ENCODE data around the gene SH3GL1.

DNA sequence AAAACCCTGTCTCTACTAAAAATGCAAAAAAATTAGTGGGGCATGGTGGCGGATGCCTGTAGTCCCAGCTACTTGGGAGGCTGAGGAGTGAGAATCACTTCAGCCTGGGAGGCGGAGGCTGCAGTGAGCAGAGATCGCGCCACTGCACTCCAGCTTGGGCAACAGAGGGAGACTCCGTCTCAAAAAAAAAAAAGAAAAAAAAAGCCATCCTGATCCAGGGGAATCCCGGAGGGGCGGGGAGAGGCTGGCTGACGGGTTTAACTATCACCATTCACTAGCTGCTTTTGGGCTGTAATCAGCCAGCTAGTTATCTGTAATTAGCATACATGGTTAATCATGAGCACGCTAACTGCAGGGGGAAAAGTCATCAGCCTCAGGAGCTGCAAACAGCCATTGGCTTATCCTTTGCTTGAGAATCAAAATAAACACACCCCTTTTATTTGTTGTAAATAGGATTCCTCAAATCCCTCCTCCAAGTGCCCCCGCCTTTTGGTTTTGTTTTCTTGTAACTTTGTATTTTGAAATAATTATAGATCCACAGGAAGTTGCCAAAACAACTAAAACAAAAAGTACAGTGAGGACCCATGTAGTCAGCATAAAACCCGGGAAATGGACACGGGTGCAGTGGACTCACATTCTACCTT, 86.4 kb downstream of the SH3GL1 start:
- TF ChIP-seq EP300 (IDR thresholded peaks at IDR 0.05; ENCODE audit: borderline replicate concordance in 1 of 2, low read depth in 1 of 2, low read length in 1 of 2) (no peak), POLR2AphosphoS5 (IDR thresholded peaks at IDR 0.05; ENCODE audit: low read depth, low read length) (no peak), TAF1 (IDR thresholded peaks at IDR 0.05; ENCODE audit: borderline replicate concordance, low read depth, low read length) (no peak), EZH2phosphoT487 (IDR thresholded peaks at IDR 0.05; ENCODE audit: borderline replicate concordance, low read depth) (no peak), NRF1 (IDR thresholded peaks at IDR 0.05; ENCODE audit: low read depth, low read length) (no peak), TCF12 (IDR thresholded peaks at IDR 0.05) (no peak), RFX5 (IDR thresholded peaks at IDR 0.05; ENCODE audit: low read length) (no peak)
- TF ChIP-seq, protein P1, sequence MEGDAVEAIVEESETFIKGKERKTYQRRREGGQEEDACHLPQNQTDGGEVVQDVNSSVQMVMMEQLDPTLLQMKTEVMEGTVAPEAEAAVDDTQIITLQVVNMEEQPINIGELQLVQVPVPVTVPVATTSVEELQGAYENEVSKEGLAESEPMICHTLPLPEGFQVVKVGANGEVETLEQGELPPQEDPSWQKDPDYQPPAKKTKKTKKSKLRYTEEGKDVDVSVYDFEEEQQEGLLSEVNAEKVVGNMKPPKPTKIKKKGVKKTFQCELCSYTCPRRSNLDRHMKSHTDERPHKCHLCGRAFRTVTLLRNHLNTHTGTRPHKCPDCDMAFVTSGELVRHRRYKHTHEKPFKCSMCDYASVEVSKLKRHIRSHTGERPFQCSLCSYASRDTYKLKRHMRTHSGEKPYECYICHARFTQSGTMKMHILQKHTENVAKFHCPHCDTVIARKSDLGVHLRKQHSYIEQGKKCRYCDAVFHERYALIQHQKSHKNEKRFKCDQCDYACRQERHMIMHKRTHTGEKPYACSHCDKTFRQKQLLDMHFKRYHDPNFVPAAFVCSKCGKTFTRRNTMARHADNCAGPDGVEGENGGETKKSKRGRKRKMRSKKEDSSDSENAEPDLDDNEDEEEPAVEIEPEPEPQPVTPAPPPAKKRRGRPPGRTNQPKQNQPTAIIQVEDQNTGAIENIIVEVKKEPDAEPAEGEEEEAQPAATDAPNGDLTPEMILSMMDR (IDR thresholded peaks at IDR 0.05): no peak
- TF ChIP-seq, protein P2, sequence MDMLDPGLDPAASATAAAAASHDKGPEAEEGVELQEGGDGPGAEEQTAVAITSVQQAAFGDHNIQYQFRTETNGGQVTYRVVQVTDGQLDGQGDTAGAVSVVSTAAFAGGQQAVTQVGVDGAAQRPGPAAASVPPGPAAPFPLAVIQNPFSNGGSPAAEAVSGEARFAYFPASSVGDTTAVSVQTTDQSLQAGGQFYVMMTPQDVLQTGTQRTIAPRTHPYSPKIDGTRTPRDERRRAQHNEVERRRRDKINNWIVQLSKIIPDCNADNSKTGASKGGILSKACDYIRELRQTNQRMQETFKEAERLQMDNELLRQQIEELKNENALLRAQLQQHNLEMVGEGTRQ (IDR thresholded peaks at IDR 0.05; ENCODE audit: borderline replicate concordance, low read depth, low read length): no peak
- TF ChIP-seq, protein P3, sequence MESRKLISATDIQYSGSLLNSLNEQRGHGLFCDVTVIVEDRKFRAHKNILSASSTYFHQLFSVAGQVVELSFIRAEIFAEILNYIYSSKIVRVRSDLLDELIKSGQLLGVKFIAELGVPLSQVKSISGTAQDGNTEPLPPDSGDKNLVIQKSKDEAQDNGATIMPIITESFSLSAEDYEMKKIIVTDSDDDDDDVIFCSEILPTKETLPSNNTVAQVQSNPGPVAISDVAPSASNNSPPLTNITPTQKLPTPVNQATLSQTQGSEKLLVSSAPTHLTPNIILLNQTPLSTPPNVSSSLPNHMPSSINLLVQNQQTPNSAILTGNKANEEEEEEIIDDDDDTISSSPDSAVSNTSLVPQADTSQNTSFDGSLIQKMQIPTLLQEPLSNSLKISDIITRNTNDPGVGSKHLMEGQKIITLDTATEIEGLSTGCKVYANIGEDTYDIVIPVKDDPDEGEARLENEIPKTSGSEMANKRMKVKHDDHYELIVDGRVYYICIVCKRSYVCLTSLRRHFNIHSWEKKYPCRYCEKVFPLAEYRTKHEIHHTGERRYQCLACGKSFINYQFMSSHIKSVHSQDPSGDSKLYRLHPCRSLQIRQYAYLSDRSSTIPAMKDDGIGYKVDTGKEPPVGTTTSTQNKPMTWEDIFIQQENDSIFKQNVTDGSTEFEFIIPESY (IDR thresholded peaks at IDR 0.05; ENCODE audit: borderline replicate concordance, low read depth): no peak
